ENCODE data around the gene OR1F1.
A peak's percentile ranks its signal among the peaks of the same experiment; 100 is the strongest.

GRCh38 chr16:3150346-3151218 is 37.4 kb upstream of the OR1F1 start:
- TF ChIP-seq CTCF (IDR thresholded peaks at IDR 0.05) (peak in 1 of 12 donors; percentile 8), POLR2A (IDR thresholded peaks at IDR 0.05) (peak in 1 of 2 donors; percentile 49)
